ENCODE results near the gene SLC25A23.
"Not testable (repeated sequence)": the region's sequence is repeated elsewhere in the genome, so short reads cannot be mapped to it uniquely, and the experiment has no call there.

SLC25A23 gene

DNA sequence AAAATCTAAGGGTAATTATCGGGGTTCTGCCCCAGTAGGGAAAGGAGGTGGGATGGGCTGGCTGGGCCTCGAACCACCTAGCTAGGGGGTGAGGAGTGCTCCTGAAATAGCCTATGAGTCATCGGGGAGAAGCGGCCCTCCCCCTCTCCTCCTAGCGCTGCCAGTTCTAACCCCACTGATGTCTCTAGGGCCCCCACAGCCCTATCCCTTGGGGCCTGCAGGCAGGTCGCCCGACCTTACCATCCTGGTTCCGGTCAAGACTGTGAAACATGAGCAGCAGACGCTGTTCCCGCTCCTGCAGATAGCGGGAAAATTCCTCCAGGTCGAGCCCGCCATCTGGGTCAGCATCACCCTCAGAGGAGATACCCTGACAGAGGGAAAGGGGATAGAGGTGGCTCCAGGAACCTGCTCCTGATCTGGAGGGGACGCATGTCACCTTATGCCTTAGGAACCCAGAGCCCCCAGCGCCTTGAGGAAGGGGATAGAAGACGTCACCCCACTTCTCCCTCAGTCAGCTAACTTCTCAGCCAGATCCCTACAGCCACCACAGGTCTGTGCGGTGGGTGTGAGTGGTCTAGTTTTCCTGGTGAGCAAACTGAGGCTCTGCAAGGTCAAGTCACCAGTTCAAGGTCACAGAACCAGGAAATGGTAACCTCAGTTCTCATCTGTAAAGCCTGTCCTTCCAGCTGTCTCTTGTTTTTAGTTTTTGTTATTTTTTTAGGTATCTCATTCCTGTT lies 1.5 kb downstream of the SLC25A23 start:
- no peak for DNase-seq

GRCh38 chr19:6455924-6456323 lies 3.7 kb downstream of the SLC25A23 start:
- no peak for DNase-seq

DNA sequence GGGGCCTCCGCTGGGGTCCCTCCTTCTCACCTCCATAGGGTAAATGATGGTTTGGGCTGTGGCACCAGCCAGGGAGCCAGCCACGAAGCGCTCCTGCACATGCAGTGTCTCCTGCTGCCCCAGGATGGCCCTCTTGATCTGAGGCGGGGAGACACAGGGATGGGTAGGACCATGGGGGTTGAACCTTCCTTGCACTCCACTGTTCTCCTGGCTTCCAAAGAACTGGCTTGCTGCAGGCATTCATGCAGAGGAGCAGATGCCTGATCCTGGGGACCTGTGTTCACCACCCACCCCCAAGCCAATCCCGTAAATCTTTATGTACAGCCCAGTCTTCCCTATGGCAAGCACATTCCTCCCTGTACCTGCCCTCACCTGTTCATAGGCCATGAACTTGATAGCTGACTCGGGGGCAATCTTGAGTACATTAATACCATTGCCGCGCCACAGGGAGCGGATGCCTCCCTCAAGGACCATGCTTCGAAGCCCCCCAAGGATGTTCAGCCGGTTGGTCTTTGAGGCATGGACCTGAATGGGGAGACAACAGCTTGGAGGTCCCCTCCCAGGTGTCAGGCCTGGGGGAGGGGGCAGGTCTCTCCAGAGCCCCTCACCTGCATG lies 5.5 kb downstream of the SLC25A23 start:
- no peak for DNase-seq

DNA sequence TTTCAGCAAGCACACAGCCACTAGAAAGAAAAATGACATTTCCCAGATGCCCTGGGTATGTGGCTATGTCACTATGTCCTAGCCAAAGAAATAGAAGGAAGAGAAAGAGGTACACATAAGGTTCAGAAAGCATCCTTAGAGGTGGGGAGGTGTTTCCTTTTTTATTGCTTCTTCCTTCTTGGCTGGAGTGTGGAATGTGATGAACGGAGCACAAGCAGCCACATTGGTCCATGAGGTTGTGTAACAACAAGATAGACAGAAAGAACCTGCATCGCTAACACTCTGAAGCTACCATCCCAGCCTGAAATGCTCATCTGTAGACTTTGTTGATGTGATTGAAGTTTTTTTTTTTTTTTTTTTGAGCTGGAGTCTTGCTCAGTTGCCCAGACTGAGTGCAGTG lies 6.7 kb downstream of the SLC25A23 start:
- DNase-seq = no peak

GRCh38 chr19:6452223-6452614 lies 7.4 kb downstream of the SLC25A23 start:
- no peak for DNase-seq

GRCh38 chr19:6451583-6452222 lies 7.9 kb downstream of the SLC25A23 start:
- DNase-seq = no peak

DNA sequence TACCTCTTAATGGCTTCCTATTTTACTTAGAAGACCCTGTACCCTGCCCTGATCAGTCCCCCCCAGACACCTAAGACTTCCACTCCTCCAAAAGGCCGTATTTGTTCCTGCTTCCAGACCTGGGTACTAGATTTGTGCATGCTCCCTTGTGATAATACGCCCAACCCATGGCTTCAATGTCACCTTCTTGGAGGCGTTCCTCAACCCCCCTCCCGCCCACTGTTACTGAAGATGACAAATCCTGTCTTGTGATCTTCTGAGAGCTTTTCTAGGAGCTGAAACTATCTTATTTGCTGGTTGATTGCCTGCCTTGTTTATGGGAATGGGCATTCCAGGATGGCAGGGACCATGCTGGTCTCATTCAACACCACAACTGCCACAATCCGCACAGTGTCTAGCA lies 9.4 kb downstream of the SLC25A23 start:
- DNase-seq = no peak

GRCh38 chr19:6448045-6448444 lies 11.5 kb downstream of the SLC25A23 start:
- DNase-seq = no peak

DNA sequence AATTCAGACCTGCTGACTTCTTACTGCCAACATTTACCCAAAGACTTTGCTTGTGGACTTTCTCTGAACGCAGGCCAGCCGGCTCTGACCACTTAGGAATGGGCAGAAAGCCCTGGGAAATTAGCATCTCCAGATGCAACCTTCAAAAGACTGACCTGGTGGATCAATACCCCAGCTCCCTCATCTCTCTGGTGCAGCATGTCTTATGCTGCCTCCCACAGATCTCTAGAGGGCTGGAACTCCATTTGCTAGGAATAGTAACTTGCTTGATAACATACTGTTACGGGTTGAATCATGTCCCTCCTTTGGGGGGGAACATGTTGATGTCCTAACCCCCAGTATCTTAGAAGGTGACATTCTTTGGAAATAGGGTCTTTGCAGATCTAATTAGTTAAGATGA lies 13.1 kb downstream of the SLC25A23 start:
- no peak for DNase-seq

DNA sequence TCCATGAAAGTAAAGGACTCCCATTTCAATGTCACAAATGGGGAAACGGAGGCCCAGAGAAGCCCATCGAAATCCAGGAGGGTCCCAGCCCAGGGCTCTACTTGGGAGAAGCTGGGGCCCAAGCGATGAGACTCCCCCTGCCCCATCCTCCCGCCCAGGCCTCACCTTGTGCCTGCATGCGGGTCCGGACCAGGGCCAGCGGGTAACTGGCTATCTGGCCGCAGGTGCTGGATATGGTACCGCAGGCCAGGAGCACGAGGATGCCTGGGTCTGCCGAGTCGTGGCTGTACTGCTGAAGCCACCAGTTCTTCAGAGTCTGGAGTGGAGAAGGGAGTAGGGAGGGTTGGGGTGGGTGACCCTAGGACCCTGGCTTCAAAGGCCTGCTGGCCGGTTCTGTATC lies 15.6 kb downstream of the SLC25A23 start:
- no peak for DNase-seq

- DNase-seq = no peak
Observed at GRCh38 chr19:6442087-6442688, 17.4 kb downstream of the SLC25A23 start.

DNA sequence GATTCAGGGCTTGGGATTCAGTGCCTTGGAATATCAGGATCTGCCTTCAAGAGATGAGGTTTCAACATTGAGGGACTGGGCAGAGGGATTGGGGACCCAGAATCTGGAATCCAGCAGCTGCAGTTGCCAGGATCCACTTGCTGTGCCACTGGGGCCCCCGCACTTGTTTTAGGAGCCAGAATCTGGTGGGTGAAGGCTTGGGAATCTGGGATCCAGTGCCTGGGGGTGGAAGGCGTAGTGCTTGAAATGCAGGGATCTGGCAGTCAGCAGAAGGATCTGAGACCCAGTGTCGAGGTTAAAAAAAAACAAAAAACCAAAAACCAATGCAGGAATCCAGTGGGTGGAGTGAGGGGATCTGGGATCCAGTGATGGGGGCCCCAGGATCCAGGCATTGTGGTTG lies 18.7 kb downstream of the SLC25A23 start:
- DNase-seq = no peak

DNA sequence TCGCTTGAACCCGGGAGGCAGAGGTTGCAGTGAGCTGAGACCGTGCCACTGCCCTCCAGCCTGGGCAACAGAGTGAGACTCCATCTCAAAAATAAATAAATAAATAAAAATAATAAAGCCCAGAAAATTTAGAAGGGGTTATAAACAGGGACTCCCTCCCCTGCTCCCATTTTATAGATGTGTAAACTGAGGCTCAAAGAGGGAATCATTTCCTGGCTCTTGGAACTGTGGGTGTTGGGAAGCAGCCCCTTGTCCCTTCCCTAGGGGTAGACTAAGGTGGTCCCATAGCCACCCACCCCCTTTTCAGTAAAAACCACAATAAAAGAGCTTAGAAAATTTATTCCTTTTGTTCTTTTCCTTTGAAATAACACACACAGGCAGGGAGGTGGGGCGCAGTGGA lies 19.8 kb downstream of the SLC25A23 start:
- DNase-seq = no peak

GRCh38 chr19:6433663-6434062 lies 25.9 kb downstream of the SLC25A23 start, which contains the start of gene SLC25A41:
Gene SLC25A41, minus strand, starts transcription at chr19:6433763. Its CDS starts 70 bp downstream, at chr19:6433693.
- DNase-seq = no peak

DNA sequence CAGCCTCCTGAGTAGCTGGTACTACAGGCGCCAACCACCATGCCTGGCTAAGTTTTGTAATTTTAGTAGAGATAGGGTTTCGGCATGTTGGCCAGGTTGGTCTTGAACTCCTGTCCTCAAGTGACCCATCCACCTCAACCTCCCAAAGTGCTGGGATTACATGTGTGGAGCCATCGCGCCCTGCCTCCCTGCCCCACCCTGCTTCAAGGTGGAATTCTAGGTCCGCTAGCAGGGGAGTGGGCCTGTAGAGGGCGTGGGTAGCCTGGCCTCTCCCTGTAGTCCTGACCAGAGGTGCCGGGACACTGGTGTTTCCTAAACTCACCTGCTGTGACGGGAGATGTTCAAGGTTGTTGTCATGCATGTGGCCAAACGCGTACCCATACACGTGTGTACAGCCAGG lies 26.4 kb downstream of the SLC25A23 start:
- no peak for DNase-seq

GRCh38 chr19:6431891-6432290 lies 27.7 kb downstream of the SLC25A23 start:
- DNase-seq = no peak

- no peak for DNase-seq
Observed at GRCh38 chr19:6429419-6430221, 30.0 kb downstream of the SLC25A23 start.

DNA sequence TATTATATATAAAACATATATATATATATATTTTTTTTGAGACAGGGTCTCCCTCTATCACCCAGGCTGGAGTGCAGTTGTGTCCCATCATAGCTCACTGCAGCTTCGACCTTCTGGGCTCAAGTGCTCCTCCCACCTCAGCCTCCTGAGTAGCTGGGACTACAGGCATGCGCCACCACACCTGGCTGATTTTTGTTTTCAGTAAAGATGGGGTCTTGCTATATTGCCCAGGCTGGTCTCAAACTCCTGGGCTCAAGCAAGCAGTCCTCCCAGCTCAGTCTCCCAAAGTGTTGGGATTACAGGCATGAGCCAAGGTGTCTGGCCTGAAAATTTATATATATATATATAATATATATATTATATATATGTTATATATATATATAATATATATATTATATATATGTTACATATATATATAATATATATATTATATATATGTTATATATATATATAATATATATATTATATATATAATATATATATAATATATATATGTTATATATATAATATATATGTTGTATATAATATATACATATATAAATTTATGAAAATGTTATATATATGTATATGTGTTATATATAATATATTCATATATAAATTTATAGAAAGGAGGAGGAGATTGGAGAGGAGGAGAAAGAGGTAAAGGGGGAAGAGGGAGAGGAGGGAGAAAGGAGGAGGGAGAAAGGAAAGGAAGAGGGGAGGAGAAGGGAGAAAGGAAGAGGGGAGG lies 30.7 kb downstream of the SLC25A23 start:
- DNase-seq = not testable (repeated sequence)

DNA sequence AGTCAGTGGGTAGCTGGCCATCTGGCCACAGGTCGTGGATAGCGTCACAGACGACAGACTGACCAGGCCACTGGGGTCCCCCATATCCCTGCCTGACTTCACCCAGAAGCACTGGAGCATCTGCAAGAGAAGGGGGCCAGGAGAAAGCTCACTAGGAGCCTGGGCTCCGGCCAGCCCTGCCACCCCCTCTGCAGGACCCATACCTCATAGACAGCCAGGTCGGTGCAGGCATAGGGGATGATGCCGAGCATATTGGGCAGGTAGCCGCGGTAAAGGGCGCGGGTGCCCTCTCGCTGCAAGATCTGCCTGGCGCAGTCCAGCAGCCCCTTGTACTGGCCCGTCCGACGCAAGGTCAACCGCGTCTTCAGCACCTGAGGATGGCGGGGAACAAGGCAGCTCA lies 32.5 kb downstream of the SLC25A23 start:
- no peak for DNase-seq

- peak in 2 of 14 donors; percentile 17 to 36 for DNase-seq
Observed at GRCh38 chr19:6425732-6426620, 33.6 kb downstream of the SLC25A23 start.
